ENCODE results near the gene KRTAP12-2. TPM values are rescaled to one million over a fixed set of nuclear protein-coding genes. Genes with fewer than 3 reads are reported as not detected.
A peak's percentile ranks its signal among the peaks of the same experiment; 100 is the strongest.

Gene KRTAP12-2
- total and polyA plus RNA-seq, 4 donors = not detected

DNA sequence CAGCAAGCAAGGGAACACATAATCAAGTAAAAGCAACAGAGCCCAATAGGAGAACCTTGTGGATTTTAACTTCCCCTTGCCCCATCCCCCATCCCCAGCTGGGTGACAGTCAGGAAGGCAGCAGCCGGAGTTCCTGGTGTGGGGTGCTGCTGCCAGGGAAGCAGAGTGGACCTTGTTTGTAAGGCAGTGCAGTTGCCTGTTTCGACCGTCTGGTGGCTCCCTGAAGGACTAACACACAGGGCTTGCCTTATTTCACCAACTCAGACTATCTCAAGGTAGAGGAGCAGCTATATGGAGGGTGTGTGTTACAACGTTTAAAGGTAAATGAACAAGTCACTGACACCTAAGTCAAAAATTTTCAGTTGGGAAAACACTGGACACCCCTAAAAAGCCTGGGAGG is 48.2 kb downstream of the KRTAP12-2 start:
- 30% methylated on average over 4 of the region's 4 CpGs for WGBS
- Histone ChIP-seq H3K4me1 (ENCODE audit: control insufficient read depth in 4 of 4, insufficient read depth in 4 of 4, low read length in 3 of 4) (no peaks in the 10 kb centered on the region), H3K9me3 (ENCODE audit: control insufficient read depth in 4 of 4, low read length in 3 of 4) (peaks cover 0 to 5% (median 0%) of the 10 kb centered on the region in 4 donors), H3K27me3 (ENCODE audit: control insufficient read depth in 4 of 4, insufficient read depth in 4 of 4, low read length in 3 of 4) (no peaks in the 10 kb centered on the region), H3K4me3 (ENCODE audit: low read depth in 1 of 3, low read length in 3 of 3) (no peak overlapping the region), H3K36me3 (ENCODE audit: control insufficient read depth in 4 of 4, insufficient read depth in 3 of 4, low read depth in 1 of 4, low read length in 3 of 4) (no peaks in the 10 kb centered on the region), H3K9ac (ENCODE audit: low read depth in 1 of 2, low read length in 2 of 2) (no peak overlapping the region), H3K27ac (ENCODE audit: low read depth in 1 of 2, low read length in 2 of 2) (peak overlapping the region in 1 of 2 donors; percentile 38)
- TF ChIP-seq, protein P1, sequence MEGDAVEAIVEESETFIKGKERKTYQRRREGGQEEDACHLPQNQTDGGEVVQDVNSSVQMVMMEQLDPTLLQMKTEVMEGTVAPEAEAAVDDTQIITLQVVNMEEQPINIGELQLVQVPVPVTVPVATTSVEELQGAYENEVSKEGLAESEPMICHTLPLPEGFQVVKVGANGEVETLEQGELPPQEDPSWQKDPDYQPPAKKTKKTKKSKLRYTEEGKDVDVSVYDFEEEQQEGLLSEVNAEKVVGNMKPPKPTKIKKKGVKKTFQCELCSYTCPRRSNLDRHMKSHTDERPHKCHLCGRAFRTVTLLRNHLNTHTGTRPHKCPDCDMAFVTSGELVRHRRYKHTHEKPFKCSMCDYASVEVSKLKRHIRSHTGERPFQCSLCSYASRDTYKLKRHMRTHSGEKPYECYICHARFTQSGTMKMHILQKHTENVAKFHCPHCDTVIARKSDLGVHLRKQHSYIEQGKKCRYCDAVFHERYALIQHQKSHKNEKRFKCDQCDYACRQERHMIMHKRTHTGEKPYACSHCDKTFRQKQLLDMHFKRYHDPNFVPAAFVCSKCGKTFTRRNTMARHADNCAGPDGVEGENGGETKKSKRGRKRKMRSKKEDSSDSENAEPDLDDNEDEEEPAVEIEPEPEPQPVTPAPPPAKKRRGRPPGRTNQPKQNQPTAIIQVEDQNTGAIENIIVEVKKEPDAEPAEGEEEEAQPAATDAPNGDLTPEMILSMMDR (IDR thresholded peaks at IDR 0.05; ENCODE audit: low read depth, low read length, missing input control) = peak; percentile 15
- TF ChIP-seq SP1 (IDR thresholded peaks at IDR 0.05) = no peak
- no peak for DNase-seq (ENCODE audit: low spot score)

DNA sequence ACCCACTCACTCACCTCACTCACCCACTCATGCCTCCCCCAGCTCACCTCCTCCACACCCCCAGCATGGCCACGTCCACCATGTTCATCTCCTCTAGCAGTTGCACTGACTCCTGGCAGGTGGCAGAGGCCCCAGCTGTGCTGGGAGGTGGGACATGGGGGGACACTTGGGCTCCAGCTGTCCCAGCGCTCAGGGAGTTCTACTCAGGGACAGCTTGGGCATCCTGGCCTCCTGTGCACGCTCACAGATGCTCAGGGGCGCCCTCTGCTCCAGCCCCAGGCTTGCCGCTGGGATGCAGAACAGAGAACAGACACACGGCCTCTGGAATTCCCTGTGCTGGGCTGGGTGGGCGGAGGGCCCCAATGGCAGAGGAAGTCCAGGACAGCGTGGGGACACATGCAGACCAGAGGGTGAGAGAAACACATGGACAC is 49.6 kb downstream of the KRTAP12-2 start:
- WGBS = 62% methylated on average over 8 of the region's 8 CpGs
- H3K36me3 ChIP-seq (ENCODE audit: control insufficient read depth in 4 of 4, insufficient read depth in 3 of 4, low read depth in 1 of 4, low read length in 3 of 4) = no peaks in the 10 kb centered on the region
- no peak for DNase-seq (ENCODE audit: low spot score)
- H3K27me3 ChIP-seq (ENCODE audit: control insufficient read depth in 4 of 4, insufficient read depth in 4 of 4, low read length in 3 of 4) = no peaks in the 10 kb centered on the region
- no peak overlapping the region for H3K27ac ChIP-seq (ENCODE audit: low read depth in 1 of 2, low read length in 2 of 2)
- H3K4me3 ChIP-seq (ENCODE audit: low read depth in 1 of 3, low read length in 3 of 3) = no peak overlapping the region
- TF ChIP-seq TAF1 (conservative IDR thresholded peaks at IDR 0.05) (no peak), HNF4A (conservative IDR thresholded peaks at IDR 0.05) (no peak), NR2F2 (IDR thresholded peaks at IDR 0.05) (no peak), RXRA (IDR thresholded peaks at IDR 0.05) (no peak), YY1 (IDR thresholded peaks at IDR 0.05) (no peak)
- TF ChIP-seq, protein P2, sequence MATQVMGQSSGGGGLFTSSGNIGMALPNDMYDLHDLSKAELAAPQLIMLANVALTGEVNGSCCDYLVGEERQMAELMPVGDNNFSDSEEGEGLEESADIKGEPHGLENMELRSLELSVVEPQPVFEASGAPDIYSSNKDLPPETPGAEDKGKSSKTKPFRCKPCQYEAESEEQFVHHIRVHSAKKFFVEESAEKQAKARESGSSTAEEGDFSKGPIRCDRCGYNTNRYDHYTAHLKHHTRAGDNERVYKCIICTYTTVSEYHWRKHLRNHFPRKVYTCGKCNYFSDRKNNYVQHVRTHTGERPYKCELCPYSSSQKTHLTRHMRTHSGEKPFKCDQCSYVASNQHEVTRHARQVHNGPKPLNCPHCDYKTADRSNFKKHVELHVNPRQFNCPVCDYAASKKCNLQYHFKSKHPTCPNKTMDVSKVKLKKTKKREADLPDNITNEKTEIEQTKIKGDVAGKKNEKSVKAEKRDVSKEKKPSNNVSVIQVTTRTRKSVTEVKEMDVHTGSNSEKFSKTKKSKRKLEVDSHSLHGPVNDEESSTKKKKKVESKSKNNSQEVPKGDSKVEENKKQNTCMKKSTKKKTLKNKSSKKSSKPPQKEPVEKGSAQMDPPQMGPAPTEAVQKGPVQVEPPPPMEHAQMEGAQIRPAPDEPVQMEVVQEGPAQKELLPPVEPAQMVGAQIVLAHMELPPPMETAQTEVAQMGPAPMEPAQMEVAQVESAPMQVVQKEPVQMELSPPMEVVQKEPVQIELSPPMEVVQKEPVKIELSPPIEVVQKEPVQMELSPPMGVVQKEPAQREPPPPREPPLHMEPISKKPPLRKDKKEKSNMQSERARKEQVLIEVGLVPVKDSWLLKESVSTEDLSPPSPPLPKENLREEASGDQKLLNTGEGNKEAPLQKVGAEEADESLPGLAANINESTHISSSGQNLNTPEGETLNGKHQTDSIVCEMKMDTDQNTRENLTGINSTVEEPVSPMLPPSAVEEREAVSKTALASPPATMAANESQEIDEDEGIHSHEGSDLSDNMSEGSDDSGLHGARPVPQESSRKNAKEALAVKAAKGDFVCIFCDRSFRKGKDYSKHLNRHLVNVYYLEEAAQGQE (IDR thresholded peaks at IDR 0.05) = no peak
- TF ChIP-seq, protein P3, sequence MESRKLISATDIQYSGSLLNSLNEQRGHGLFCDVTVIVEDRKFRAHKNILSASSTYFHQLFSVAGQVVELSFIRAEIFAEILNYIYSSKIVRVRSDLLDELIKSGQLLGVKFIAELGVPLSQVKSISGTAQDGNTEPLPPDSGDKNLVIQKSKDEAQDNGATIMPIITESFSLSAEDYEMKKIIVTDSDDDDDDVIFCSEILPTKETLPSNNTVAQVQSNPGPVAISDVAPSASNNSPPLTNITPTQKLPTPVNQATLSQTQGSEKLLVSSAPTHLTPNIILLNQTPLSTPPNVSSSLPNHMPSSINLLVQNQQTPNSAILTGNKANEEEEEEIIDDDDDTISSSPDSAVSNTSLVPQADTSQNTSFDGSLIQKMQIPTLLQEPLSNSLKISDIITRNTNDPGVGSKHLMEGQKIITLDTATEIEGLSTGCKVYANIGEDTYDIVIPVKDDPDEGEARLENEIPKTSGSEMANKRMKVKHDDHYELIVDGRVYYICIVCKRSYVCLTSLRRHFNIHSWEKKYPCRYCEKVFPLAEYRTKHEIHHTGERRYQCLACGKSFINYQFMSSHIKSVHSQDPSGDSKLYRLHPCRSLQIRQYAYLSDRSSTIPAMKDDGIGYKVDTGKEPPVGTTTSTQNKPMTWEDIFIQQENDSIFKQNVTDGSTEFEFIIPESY (IDR thresholded peaks at IDR 0.05) = no peak
- TF ChIP-seq, protein P1 (IDR thresholded peaks at IDR 0.05; ENCODE audit: low read depth, low read length, missing input control) = no peak
- no peaks in the 10 kb centered on the region for H3K4me1 ChIP-seq (ENCODE audit: control insufficient read depth in 4 of 4, insufficient read depth in 4 of 4, low read length in 3 of 4)
- H3K9ac ChIP-seq (ENCODE audit: low read depth in 1 of 2, low read length in 2 of 2) = no peak overlapping the region
- peaks cover 0 to 1% (median 0%) of the 10 kb centered on the region in 4 donors for H3K9me3 ChIP-seq (ENCODE audit: control insufficient read depth in 4 of 4, low read length in 3 of 4)

All from liver (tissue), 9 donors.